ENCODE results near the gene ZNF778. TPM values are rescaled to one million over a fixed set of nuclear protein-coding genes. Genes with fewer than 3 reads are reported as not detected.

The ZNF778 gene
- total and polyA plus RNA-seq, 2 of the 13 experiments (the other 11 are each of a cell fraction or from before 2014, with no cell fraction given), result 3.8 to 7.2 TPM

- no peak; the same call in 1 of the 2 replicates for TF ChIP-seq POGK (CRISPR knock-in tag; conservative IDR thresholded peaks at IDR 0.05)
- no peak for TF ChIP-seq NRL (CRISPR knock-in tag; IDR thresholded peaks at IDR 0.05; ENCODE audit: borderline replicate concordance)
- TF ChIP-seq POLR2G (IDR thresholded peaks at IDR 0.05; ENCODE audit: low read depth, low read length), result peak; percentile 35; the same call in 1 of the 2 replicates
- TF ChIP-seq HNRNPUL1 (IDR thresholded peaks at IDR 0.05; ENCODE audit: low read depth, low read length), result no peak
- no peak for TF ChIP-seq SRSF9 (IDR thresholded peaks at IDR 0.05; ENCODE audit: borderline replicate concordance, insufficient read depth, low read depth, low read length, poor library complexity, severe bottlenecking)
- TF ChIP-seq XRCC5 (optimal IDR thresholded peaks at IDR 0.05; ENCODE audit: low read length), result peak; percentile 9
- no peak for TF ChIP-seq ZNF766 (CRISPR knock-in tag; IDR thresholded peaks at IDR 0.05; ENCODE audit: borderline replicate concordance)
- TF ChIP-seq ZNF550 (CRISPR knock-in tag; IDR thresholded peaks at IDR 0.05; ENCODE audit: borderline replicate concordance), result no peak
- peak in 1 of 2 experiments; percentile 35; a peak in 2 of 4 replicates for TF ChIP-seq POLR2A (IDR thresholded peaks at IDR 0.05; ENCODE audit: insufficient read depth in 1 of 2, low read depth in 2 of 2, low read length in 2 of 2)
- TF ChIP-seq NONO (IDR thresholded peaks at IDR 0.05), result no peak
- peak; percentile 28; the same call in 1 of the 2 replicates for TF ChIP-seq NONO (CRISPR knock-in tag; conservative IDR thresholded peaks at IDR 0.05)
- no peak for TF ChIP-seq ATRX (CRISPR knock-in tag; IDR thresholded peaks at IDR 0.05; ENCODE audit: borderline replicate concordance)
- TF ChIP-seq UBTF (CRISPR knock-in tag; IDR thresholded peaks at IDR 0.05), result no peak
- TF ChIP-seq PHF5A (CRISPR knock-in tag; IDR thresholded peaks at IDR 0.05; ENCODE audit: low read depth, unreplicated experiment), result no peak
- TF ChIP-seq STAT6 (CRISPR knock-in tag; IDR thresholded peaks at IDR 0.05; ENCODE audit: borderline replicate concordance), result no peak
- TF ChIP-seq SRSF1 (optimal IDR thresholded peaks at IDR 0.05; ENCODE audit: low read depth, low read length), result peak; percentile 16
- no peak for TF ChIP-seq FOXP1 (IDR thresholded peaks at IDR 0.05)
- TF ChIP-seq FOXP1 (CRISPR knock-in tag; IDR thresholded peaks at IDR 0.05), result no peak
- no peak for TF ChIP-seq ZNF343 (CRISPR knock-in tag; IDR thresholded peaks at IDR 0.05)
- TF ChIP-seq ZNF616 (CRISPR knock-in tag; IDR thresholded peaks at IDR 0.05; ENCODE audit: low read depth), result 0 out of 2 replicates have a peak, but pooled peaks have one; percentile 23
- 0 out of 2 replicates have a peak, but pooled peaks have one; percentile 5 for TF ChIP-seq PHF20 (CRISPR knock-in tag; IDR thresholded peaks at IDR 0.05)
- no peak for TF ChIP-seq MLLT10 (CRISPR knock-in tag; IDR thresholded peaks at IDR 0.05)
- TF ChIP-seq ZNF124 (CRISPR knock-in tag; IDR thresholded peaks at IDR 0.05), result no peak
- TF ChIP-seq MYNN (CRISPR knock-in tag; IDR thresholded peaks at IDR 0.05; ENCODE audit: low read depth), result no peak
These were observed 18.0 kb upstream of the ZNF778 start (continued) for GRCh38 chr16:89199241-89200123.

Data from HepG2 (cell line).